Upper lobe of left lung (tissue), 4 donors: ENCODE results near the gene SLC16A11.
A peak's percentile ranks its signal among the peaks of the same experiment; 100 is the strongest.

ENCODE experiments used
- POLR2AphosphoS5 ChIP-seq, 2 donors: sonication (generic); formaldehyde crosslinking; IDR thresholded peaks; one replicate each; pipeline ENCODE4 v1.5.1; 2017; ENCODE audit warnings: antibody characterized with exemption in 2 of 2
- TF ChIP-seq, protein P1 (sequence below), 6 experiments: fragments of 450-650 bp in 4 of 6; fragments of 200-600 bp in 2 of 6; sonication (generic) in 2 of 6; IDR thresholded peaks; one replicate each; pipeline ENCODE4 v1.5.1; 2016 to 2019; ENCODE audit warnings: antibody characterized with exemption in 6 of 6

DNA sequence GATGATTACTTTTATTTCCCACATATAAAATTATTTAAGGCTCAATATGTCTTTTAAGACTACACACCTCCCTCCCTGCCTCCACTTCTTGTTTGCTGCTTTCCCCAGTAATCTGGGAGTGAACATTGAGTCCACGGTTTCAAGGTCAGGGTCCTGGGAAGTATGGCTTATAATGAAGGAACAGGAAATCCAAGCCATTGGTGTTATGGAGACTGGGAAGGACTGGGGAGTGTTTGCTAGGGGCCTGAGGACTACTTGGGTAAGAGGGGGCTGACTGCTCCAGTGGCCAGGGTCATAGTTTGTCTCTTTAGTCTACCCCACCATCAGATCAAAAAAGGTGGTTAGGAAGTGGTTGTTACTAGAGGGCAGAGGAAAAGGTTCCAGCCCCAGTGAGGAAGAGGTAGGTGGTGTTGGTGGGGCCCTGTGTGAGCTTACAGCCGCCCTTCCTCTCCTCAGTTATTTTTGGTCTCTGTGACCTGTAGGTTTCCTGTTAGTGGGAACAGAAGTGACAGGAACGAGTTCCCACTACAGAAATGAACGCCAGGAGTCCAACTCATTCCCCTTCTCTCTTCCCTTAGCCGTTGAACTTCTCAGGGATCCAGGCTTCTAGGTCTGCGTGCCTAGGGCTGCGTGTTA, 8.8 kb downstream of the SLC16A11 start:
- TF ChIP-seq, protein P1, sequence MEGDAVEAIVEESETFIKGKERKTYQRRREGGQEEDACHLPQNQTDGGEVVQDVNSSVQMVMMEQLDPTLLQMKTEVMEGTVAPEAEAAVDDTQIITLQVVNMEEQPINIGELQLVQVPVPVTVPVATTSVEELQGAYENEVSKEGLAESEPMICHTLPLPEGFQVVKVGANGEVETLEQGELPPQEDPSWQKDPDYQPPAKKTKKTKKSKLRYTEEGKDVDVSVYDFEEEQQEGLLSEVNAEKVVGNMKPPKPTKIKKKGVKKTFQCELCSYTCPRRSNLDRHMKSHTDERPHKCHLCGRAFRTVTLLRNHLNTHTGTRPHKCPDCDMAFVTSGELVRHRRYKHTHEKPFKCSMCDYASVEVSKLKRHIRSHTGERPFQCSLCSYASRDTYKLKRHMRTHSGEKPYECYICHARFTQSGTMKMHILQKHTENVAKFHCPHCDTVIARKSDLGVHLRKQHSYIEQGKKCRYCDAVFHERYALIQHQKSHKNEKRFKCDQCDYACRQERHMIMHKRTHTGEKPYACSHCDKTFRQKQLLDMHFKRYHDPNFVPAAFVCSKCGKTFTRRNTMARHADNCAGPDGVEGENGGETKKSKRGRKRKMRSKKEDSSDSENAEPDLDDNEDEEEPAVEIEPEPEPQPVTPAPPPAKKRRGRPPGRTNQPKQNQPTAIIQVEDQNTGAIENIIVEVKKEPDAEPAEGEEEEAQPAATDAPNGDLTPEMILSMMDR (IDR thresholded peaks at IDR 0.05), result peak in 2 of 6 experiments; percentile 7 to 12
- TF ChIP-seq POLR2AphosphoS5 (IDR thresholded peaks at IDR 0.05), result no peak
